Measurements from ENCODE around the gene ALG2.

DNA sequence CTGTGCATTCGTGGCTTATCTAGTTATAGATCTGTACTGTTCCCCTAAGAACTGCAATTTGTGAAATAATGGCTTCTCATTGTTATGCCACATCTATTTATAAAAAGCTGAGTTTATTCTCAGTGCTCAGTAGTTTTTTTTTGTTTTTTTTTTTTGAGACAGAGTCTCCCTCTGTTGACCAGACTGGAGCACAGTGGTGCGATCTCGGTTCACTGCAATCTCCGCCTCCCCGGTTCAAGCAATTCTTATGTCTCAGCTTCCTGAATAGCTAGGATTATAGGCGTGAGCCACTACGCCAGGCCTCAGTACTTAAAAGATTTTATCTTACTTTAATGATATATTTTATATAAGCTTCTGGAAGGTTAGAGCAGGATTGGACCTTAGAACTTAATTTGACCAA lies 19.4 kb upstream of the ALG2 start:
- no peak for TF ChIP-seq GATA3 (IDR thresholded peaks at IDR 0.05; ENCODE audit: low read depth, low read length)
- TF ChIP-seq GATA2 (IDR thresholded peaks at IDR 0.05; ENCODE audit: low read depth, low read length): no peak

All from SH-SY5Y (cell line).